GM19463 (cell line): Measurements from ENCODE around the gene PLCXD3.

Source experiments
- ATAC-seq: cut with Tn5 transposase; IDR thresholded peaks from one replicate; pipeline ENCODE4 v1.9.1; 2021; ENCODE audit warnings: mild to moderate bottlenecking, moderate library complexity; ENCODE audit not compliant: unreplicated experiment

Gene PLCXD3

DNA sequence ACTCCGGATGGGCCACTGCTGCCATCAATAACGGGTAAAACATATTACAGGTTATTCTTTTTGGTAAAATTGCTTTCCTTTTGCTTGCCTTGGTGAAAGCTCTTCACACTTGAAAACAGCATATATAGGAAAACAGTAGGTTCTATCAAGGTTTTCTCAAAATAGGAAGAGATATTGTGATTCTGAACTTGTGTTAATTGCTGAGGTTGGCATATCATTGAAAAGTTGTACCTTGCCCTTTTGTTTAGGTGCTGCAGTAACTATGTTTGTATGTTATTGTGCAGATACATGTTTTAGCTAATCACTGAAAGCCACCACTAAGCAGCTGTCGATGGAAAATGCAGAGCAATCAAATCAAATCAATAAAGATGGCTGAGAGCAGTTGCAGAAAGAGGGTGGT, 219.1 kb downstream of the PLCXD3 start:
- no peak for ATAC-seq

GRCh38 chr5:41290810-41291209, 219.6 kb downstream of the PLCXD3 start:
- ATAC-seq: no peak

GRCh38 chr5:41289970-41290464, 220.4 kb downstream of the PLCXD3 start:
- no peak for ATAC-seq

- no peak for ATAC-seq
Measured at GRCh38 chr5:41286696-41287095, 223.7 kb downstream of the PLCXD3 start.

GRCh38 chr5:41286165-41286564, 224.2 kb downstream of the PLCXD3 start:
- no peak for ATAC-seq

- no peak for ATAC-seq
Measured at GRCh38 chr5:41284938-41285337, 225.5 kb downstream of the PLCXD3 start.

DNA sequence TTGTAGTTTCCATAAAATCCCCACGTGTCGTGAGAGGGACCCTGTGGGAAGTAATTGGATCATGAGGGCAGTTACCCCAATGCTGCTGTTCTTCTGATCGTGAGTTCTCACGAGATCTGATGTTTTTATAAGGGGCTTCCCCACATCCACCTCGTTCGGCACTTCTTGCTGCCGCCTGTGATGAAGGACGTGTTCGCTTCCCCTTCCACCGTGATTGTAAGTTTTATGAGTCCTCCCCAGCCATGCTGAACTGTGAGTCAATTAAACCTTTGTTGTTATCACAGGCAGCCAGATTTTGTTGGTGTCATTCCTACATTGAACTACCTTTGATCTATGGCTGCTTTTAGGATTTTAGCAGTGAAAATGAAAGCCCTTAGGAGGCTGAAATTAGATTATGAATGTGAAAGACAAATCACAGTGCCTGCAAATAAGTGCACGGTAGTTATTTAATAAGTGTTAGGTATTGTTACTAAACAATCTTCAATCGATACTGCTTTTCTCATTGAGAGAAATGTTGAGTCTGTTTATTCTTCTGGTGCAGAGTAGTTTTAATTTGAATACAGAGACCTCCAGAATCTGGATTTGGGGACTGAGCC, 229.1 kb downstream of the PLCXD3 start:
- no peak for ATAC-seq

DNA sequence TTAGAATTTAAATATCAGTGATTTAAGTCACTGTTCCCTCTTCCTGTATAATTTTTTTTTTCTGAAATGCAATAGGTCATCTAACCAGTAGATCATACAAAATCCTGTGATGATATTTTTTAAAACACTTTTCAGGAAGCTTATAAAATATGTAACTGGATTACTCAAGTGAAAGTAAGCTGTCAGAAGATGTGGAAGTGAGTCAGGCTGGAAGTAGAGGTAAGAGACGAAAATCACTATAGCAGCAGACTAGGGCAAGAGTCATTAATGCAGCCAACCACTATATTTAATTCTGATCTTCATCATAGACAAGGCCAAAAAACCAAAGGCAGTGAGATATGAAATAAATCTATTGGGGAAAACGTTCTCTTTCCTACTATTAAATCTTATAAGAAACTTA, 231.4 kb downstream of the PLCXD3 start:
- no peak for ATAC-seq

DNA sequence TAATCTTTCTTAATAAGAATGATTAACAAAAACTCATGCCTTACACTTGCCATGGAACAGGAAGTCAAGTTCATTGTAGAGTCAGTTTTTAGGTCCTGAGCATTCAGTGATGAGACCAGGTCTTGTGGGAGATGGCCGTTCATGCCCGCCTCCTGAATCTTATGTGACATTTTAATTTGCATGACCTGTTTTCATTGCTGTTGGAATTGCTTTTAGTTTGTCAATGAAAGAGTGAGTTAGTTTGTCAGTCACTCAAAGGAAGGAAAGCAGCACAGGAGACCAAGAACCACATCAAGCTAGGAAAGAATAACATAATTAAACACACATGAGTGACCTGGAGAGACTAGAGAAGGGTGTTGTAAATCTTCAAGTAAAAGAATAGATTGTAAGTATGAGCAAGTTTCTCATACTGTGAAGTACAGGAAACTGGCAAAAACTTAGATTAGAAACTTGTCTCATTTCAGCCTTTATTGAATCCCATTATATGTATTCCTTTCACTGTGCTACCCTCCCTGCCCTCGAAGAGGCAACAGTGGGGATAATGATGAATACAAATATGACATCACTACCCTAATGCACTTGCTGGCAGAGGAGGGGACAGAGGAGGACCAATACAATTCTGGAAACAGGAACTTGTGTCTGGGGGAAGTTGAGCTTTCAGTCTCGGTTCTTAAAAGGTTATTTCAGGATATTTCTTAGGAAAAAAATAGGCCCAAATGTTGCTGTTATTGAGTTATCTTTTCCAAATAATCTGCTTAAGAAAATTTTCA, 232.7 kb downstream of the PLCXD3 start:
- ATAC-seq: no peak

DNA sequence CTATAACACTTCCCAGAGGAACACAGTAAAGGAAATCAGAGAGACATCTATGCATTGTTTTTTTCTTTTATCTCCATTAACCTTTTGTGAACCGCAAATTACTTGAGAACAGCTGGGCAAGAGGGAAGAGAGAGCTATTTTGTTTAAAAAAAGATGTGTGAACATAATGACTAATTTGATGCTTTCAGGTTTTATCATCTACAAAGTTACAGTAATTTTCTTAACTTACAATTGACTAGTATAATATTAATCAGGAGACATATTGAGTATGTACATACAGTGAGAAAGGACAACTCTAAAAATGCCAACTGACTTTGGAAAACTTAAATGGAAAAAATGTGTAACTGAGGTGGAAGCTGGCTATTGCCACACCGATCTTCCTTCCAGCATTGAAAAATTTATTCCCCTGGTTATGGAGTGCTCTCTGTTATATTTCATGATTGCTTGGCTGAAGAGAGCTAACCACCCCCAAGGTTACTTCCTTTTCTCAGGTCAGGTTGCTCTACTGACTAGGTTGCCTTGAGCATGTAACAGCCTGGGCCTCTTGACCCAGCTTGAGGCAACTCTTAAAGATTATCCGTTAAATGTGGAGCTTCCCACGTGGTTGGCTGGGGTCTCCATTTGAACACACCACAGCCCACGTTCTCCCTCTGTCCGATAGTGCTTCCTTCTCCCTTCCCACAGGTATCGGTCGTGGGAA, 234.4 kb downstream of the PLCXD3 start:
- peak; percentile 81 for ATAC-seq

GRCh38 chr5:41270423-41271251, 239.8 kb downstream of the PLCXD3 start:
- ATAC-seq: peak; percentile 89

- ATAC-seq: no peak
Measured at GRCh38 chr5:41268894-41269293, 241.5 kb downstream of the PLCXD3 start.

- ATAC-seq: no peak
Measured at GRCh38 chr5:41266377-41266776, 244.0 kb downstream of the PLCXD3 start.

- no peak for ATAC-seq
Measured at GRCh38 chr5:41264019-41264418, 246.4 kb downstream of the PLCXD3 start.

- no peak for ATAC-seq
Measured at GRCh38 chr5:41263335-41263734, 247.1 kb downstream of the PLCXD3 start.
